ENCODE measurements around the gene TUBGCP5.

Gene TUBGCP5

GRCh38 chr15:22951031-22951380, 88.4 kb downstream of the TUBGCP5 start (continued):
- no peak for TF ChIP-seq SCRT1 (tag by site-specific recombination; IDR thresholded peaks at IDR 0.05; ENCODE audit: borderline replicate concordance)
- no peak for TF ChIP-seq ZNF621 (tag by site-specific recombination; IDR thresholded peaks at IDR 0.05)

GRCh38 chr15:22950256-22950990, 88.9 kb downstream of the TUBGCP5 start:
- TF ChIP-seq ZNF629 (tag by site-specific recombination; IDR thresholded peaks at IDR 0.05) = no peak
- TF ChIP-seq PBX3 (CRISPR knock-in tag; IDR thresholded peaks at IDR 0.05) = no peak
- no peak for TF ChIP-seq ZNF426 (tag by site-specific recombination; IDR thresholded peaks at IDR 0.05)
- TF ChIP-seq, protein P1, sequence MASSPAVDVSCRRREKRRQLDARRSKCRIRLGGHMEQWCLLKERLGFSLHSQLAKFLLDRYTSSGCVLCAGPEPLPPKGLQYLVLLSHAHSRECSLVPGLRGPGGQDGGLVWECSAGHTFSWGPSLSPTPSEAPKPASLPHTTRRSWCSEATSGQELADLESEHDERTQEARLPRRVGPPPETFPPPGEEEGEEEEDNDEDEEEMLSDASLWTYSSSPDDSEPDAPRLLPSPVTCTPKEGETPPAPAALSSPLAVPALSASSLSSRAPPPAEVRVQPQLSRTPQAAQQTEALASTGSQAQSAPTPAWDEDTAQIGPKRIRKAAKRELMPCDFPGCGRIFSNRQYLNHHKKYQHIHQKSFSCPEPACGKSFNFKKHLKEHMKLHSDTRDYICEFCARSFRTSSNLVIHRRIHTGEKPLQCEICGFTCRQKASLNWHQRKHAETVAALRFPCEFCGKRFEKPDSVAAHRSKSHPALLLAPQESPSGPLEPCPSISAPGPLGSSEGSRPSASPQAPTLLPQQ (tag by site-specific recombination; IDR thresholded peaks at IDR 0.05) = no peak
- TF ChIP-seq MEIS1 (CRISPR knock-in tag; IDR thresholded peaks at IDR 0.05; ENCODE audit: borderline replicate concordance) = no peak
- TF ChIP-seq AEBP2 (tag by site-specific recombination; IDR thresholded peaks at IDR 0.05; ENCODE audit: borderline replicate concordance) = no peak
- no peak for TF ChIP-seq ZNF843 (tag by site-specific recombination; IDR thresholded peaks at IDR 0.05)
- no peak for TF ChIP-seq ZNF501 (tag by site-specific recombination; IDR thresholded peaks at IDR 0.05)
- TF ChIP-seq ZNF664 (tag by site-specific recombination; IDR thresholded peaks at IDR 0.05) = no peak
- no peak for TF ChIP-seq ZBTB1 (tag by site-specific recombination; IDR thresholded peaks at IDR 0.05)
- no peak for TF ChIP-seq ZNF37A (tag by site-specific recombination; IDR thresholded peaks at IDR 0.05)
- Histone ChIP-seq H3K36me3 (ENCODE audit: control insufficient read depth in 2 of 2, insufficient read depth in 1 of 2, low read length in 2 of 2) (peaks cover 4 to 7% of the 10 kb centered on the region in 2 experiments; a peak in 2 of 3 replicates), H3K27ac (ENCODE audit: extremely low read depth, low read depth, low read length) (no peak overlapping the region), H3K4me1 (ENCODE audit: control insufficient read depth, insufficient read depth, low read length) (peaks cover 6% of the 10 kb centered on the region), H3K4me3 (ENCODE audit: low read depth, low read length) (no peak overlapping the region), H3K9me3 (ENCODE audit: control insufficient read depth, insufficient read depth, low read depth, low read length) (no peaks in the 10 kb centered on the region)
- ChIA-PET POLR2A (no interaction called here), CTCF (no interaction called here)
